ENCODE data around the gene CEMIP.

Gene CEMIP

DNA sequence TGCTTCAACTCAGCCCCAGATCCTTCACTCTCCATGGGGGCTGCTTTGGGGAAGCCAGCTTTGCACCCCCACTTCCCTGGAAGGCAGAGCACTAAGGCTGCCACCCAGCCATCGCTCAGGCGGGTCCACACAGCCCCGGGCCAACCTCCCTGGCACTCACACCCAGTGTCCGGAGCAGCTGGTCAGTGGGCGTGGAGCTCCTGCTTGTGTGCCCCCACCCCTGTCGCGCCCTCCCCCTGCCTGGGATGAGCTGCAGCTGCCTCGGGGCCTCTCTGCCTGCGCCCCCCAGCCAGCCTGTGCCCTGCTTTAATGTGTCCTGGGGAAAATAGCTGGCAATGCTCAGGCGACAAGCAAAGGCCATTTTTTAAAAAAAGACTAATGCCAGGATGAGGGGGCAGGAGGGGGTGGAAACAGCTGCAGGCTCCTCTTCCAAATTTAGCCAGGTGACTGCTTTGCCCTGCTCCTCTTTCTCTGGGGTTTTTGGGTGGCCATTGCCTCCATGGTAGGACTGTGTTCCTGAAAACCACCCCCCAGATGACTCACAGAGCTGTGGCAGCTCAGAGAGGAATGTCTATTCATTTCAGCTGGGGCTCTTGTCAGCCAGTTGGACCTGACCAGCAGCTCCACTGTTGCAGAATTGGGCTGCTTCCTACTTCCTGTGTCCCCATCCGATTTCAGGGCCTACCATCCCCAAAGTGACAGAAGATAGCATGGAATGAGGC is 65.0 kb downstream of the CEMIP start:
- in situ Hi-C loops (cut with HindIII; ENCODE audit: low sequenced_read_pairs): no loop called here

- in situ Hi-C loops (cut with HindIII; ENCODE audit: low sequenced_read_pairs): loop anchor here (5.0 kb wide), 1 partner anchor 121 kb away; no protein-coding TSS in a partner anchor
Observed at GRCh38 chr15:80846031-80846815, 67.1 kb downstream of the CEMIP start.

GRCh38 chr15:80849308-80849707 is 70.1 kb downstream of the CEMIP start:
- in situ Hi-C loops (cut with HindIII; ENCODE audit: low sequenced_read_pairs): loop anchor here (5.0 kb wide), 1 partner anchor 118 kb away; no protein-coding TSS in a partner anchor

GRCh38 chr15:80850941-80851451 is 71.8 kb downstream of the CEMIP start:
- in situ Hi-C loops (cut with HindIII; ENCODE audit: low sequenced_read_pairs): no loop called here

DNA sequence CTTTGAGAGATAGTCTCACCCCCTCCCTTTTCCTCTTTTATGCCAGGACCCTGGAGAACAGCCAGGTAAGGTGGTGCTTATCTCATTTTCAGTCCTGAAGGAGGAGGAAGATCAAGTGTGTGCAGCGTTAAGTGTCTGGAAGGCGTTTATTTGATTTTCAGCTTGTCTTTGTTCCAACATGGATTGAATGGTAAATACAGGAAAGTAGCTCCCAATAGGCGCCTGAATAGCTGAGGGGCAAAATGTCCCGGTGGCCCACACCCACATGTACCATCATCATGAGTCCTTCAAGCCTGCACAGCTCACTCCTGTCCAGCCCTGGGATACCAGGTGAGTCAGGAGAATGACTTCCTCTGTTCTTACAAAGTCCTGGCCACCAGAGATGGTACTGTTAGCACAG is 73.5 kb downstream of the CEMIP start:
- in situ Hi-C loops (cut with HindIII; ENCODE audit: low sequenced_read_pairs): no loop called here

DNA sequence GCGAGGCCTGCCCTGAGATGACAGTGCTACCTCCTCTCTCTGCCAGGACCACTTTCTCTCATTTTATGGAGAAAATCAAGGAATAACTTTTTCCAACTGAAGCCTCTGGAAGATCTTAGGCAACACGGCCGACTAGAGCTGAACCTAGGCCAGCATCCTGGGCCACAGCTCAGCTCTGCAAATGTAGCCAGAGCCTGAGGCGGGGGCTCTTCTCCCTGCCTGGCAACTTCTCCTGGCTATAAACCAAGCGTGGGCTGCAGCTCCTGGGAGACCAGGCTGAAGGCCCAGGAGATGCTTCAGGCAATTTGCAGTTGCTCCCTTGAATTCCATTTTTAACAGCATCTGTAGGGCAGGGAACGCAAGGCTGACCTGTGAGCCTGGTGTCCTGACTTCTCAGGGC is 74.9 kb downstream of the CEMIP start:
- in situ Hi-C loops (cut with HindIII; ENCODE audit: low sequenced_read_pairs): no loop called here

GRCh38 chr15:80855206-80855605 is 76.0 kb downstream of the CEMIP start:
- in situ Hi-C loops (cut with HindIII; ENCODE audit: low sequenced_read_pairs): loop anchor here (5.0 kb wide), 1 partner anchor 37 kb away; no protein-coding TSS in a partner anchor

DNA sequence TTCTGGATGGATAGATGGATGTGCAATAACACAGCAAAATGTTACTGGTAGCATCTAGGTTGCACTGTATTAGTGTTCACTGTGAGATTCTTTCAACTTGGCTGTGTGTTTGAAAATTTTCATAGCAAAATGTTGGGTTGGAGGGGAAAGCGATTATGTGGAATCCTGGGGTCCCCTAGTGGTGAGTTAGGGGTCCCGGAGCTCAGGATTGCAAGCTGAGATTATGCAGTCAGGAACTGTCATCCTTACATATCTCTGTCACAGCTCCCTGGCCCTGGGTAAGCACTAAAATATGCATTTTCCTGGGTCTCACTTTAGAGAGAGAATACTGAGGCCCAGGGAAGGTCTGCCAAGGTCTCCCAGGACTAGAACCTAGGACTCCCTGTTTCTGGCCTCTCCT is 77.2 kb downstream of the CEMIP start:
- in situ Hi-C loops (cut with HindIII; ENCODE audit: low sequenced_read_pairs): loop anchor here (5.0 kb wide), 1 partner anchor 36 kb away; no protein-coding TSS in a partner anchor

DNA sequence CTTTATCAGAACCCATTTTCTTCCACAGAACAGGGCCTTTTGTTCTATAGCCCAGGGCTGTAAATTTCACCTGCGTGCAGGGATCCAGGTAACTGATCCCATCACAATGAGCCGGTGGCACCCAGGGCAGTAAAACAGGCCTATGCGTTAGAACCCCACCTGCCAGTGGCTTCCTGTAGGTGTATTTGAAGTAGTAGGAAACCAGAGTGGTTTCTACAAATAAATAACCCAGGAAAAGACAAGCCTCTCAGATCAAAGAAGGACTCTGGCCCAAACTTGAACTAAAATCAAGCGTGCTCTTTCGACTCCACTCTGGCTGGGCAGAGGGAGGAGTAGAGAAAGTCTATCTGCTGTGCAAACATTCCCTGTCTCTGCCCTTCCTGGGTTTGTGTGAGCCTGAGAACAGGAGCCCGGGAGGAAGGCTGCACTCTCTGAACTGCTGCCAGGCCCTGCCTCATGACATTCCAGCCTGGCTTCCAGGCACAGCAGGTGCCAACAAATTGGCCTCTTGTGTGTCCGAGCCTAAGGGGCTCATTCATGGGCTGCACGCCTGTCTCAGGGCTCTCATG is 77.7 kb downstream of the CEMIP start:
- in situ Hi-C loops (cut with HindIII; ENCODE audit: low sequenced_read_pairs): loop anchor here (5.0 kb wide), 1 partner anchor 35 kb away; no protein-coding TSS in a partner anchor

DNA sequence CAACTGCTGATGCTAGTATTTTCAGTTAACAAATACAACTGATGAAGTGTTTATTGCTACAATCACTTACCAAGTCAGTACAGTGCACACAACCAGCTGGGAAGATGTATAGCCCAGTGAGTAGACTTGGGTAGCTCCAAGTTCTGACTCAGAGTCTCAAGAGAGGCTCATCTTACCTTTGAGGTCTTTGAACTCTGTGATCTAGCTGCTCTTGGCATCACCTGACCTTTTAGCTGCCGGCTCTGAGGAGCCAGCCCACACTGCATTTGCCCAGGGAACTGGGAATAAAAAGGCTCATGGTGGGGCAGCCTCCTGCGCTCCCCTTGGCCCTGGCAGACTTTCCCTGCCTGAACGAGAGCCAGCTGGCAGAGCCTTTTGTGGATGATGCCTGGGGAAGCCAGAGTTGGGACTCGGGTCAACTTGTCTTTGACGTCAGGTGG is 82.6 kb downstream of the CEMIP start:
- in situ Hi-C loops (cut with HindIII; ENCODE audit: low sequenced_read_pairs): no loop called here

GRCh38 chr15:80864666-80865065 is 85.5 kb downstream of the CEMIP start:
- in situ Hi-C loops (cut with HindIII; ENCODE audit: low sequenced_read_pairs): no loop called here

GRCh38 chr15:80866936-80867335 is 87.8 kb downstream of the CEMIP start:
- in situ Hi-C loops (cut with HindIII; ENCODE audit: low sequenced_read_pairs): no loop called here

- in situ Hi-C loops (cut with HindIII; ENCODE audit: low sequenced_read_pairs): loop anchor here (5.0 kb wide), 1 partner anchor 63 kb away; no protein-coding TSS in a partner anchor
Observed at GRCh38 chr15:80870366-80870765, 91.2 kb downstream of the CEMIP start.

- in situ Hi-C loops (cut with HindIII; ENCODE audit: low sequenced_read_pairs): loop anchor here (5.0 kb wide), 1 partner anchor 64 kb away; no protein-coding TSS in a partner anchor
Observed at GRCh38 chr15:80870893-80871292, 91.7 kb downstream of the CEMIP start.

DNA sequence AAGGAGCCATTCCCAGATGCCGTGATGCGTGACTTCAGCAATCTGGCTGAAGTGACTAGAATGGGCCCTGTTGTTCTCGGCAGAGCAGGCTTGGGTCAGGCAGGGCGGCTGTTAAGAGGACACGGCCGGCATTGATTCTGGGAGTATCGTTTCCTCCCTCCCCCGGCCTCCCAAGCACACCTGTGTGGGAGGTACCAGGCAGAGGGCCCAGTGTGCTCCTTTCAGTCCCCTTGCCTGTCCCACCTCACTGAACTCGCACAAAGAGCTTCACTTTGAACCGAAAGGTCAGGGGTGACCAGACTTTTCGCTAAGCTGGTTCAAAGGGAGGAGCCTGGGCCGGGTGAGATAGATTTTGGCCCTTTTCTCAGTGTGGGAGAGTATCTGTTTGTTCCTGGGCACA is 92.7 kb downstream of the CEMIP start:
- in situ Hi-C loops (cut with HindIII; ENCODE audit: low sequenced_read_pairs): loop anchor here (5.0 kb wide), 1 partner anchor 65 kb away; no protein-coding TSS in a partner anchor

DNA sequence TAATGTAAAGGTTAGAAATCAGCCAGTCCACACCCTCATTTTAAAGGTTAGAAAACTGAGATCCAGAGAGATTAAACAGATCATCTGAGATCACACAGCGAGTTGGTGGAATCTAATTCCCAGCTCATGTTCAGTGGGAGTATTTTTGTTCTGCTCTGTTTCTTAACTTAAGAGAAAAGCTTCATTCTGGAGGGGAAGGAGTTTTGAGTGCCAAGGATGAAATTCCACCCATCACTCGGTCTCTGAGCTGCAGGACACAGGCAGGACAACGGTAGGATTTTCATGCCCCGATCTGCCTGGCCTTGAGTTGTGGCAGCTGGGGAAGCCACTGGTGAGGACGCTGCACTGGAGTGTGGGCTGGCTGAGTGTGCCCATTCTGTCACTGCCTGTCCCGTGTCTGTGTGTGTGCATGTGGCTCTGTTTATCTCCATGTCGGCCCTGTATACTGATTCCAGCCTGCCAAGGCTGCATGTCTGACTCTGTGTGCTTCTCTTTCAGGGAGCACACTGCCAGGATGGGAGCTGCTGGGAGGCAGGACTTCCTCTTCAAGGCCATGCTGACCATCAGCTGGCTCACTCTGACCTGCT is 94.3 kb downstream of the CEMIP start:
- in situ Hi-C loops (cut with HindIII; ENCODE audit: low sequenced_read_pairs): loop anchor here (5.0 kb wide), 1 partner anchor 66 kb away; no protein-coding TSS in a partner anchor

DNA sequence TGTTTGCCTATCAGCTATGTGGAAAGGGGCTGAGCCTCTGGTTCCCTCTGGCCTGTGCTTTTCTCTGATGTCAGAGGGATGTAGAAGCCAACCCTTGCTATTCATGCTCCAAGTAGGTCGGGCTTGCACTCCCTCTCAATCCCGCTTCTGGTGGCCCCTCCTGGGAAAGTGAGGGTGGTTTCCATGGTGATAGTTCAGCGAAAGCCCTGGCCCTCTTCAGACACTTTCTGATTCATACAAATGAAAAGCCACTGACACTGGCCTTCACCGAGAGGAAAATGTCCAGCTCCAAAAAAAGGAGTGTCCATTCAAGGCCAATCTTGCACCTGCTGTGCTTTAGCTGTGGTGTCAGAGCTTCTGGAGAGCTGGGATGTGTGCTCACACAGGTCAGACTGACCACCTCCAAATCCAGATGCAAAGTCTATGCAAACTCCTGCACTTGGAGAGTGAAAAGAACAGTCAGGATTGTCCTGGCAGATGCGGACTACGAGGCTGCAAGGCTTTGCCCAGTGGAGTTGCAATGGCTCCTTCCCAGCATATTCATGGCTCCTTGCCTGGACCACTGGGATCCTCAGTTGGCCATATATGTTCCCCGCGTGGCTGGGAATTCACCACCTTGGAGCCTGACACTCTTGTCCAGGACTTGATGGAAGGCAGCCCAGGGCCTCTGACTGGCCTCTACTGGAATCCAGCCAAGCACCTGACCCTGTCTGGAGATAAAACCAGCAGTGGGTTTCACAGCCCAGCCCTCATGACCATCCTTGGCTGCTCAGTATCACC is 96.6 kb downstream of the CEMIP start:
- in situ Hi-C loops (cut with HindIII; ENCODE audit: low sequenced_read_pairs): no loop called here

DNA sequence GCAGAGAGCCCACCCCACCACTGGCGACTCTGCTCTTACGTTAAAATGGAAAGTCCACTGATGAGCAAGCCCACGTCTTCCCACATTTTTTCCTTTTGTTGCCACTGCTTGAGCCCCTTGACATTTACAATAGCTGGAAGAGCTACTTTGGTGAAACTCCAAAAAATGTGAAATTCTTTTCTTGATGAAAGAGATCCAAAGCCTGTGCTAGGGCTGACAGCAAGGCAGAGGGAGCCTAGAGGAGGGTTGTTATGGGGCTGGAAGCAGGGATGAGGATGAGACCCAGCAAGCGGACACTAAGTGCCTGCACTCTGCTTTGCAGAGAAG is 97.1 kb downstream of the CEMIP start:
- in situ Hi-C loops (cut with HindIII; ENCODE audit: low sequenced_read_pairs): no loop called here

GRCh38 chr15:80878242-80878866 is 99.2 kb downstream of the CEMIP start:
- in situ Hi-C loops (cut with HindIII; ENCODE audit: low sequenced_read_pairs): no loop called here

DNA sequence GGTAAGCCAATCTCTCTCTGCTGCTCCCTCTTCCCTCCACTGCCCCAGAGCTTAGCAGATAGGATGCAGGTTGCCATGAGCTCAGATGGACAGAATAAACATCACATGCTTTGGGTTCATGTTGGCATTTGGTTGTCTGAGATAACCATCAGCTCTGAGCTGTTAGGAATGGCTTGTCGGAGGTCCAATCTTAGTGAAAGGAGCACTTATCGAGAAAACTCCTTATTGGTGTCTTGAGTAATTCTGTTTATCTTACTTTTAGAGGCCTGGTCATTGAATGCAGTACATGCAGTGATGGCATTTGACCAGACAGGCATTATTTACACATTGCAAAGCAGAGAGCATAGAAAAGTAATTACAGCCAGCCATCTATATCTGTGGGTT is 99.7 kb downstream of the CEMIP start:
- in situ Hi-C loops (cut with HindIII; ENCODE audit: low sequenced_read_pairs): no loop called here

Measured in endothelial cell of hepatic sinusoid (primary cell).